Ishikawa (cell line): ENCODE results near the gene GALNT9.

Source experiments
- CEBPB ChIP-seq: IDR thresholded peaks from 2 replicates; pipeline ENCODE4 v1.6.1; 2012
- EGR1 ChIP-seq: IDR thresholded peaks from 2 replicates; pipeline ENCODE4 v1.6.1; 2012
- EP300 ChIP-seq: IDR thresholded peaks from 2 replicates; pipeline ENCODE4 v1.6.1; 2012; ENCODE audit warnings: borderline replicate concordance
- MAX ChIP-seq: IDR thresholded peaks from 2 replicates; pipeline ENCODE4 v1.6.1; 2012
- NFIC ChIP-seq: IDR thresholded peaks from 2 replicates; pipeline ENCODE4 v1.6.1; 2012
- RAD21 ChIP-seq: IDR thresholded peaks from 2 replicates; pipeline ENCODE4 v1.6.1; 2012; ENCODE audit warnings: low read depth
- REST ChIP-seq: IDR thresholded peaks from 2 replicates; pipeline ENCODE4 v1.6.1; 2012; ENCODE audit warnings: low read depth, mild to moderate bottlenecking
- TAF1 ChIP-seq: IDR thresholded peaks from 2 replicates; pipeline ENCODE4 v1.6.1; 2012; ENCODE audit warnings: low read depth, mild to moderate bottlenecking
- YY1 ChIP-seq: IDR thresholded peaks from 2 replicates; pipeline ENCODE4 v1.6.1; 2012; ENCODE audit warnings: low read depth
- ZBTB7A ChIP-seq: IDR thresholded peaks from 2 replicates; pipeline ENCODE4 v1.6.1; 2012; ENCODE audit warnings: low read depth
- TF ChIP-seq, protein P1 (sequence below): IDR thresholded peaks from 2 replicates; pipeline ENCODE4 v1.6.1; 2012

DNA sequence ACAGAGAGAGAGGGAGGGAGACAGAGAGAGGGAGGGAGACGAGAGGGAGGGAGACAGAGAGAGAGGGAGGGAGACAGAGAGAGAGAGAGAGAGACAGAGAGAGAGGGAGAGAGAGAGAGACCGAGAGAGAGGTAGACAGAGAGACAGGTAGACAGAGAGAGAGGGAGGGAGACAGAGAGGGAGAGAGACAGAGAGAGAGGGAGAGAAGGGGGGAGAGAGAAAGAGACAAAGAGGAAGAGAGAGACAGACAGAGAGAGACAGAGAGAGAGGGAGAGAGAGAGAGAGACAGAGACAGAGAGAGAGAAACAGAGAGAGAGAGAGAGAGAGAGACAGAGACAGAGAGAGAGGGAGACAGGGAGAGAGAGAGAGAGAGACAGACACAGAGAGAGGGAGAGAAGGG is 47.8 kb upstream of the GALNT9 start:
- no peak for TF ChIP-seq TAF1
- no peak for TF ChIP-seq ZBTB7A
- TF ChIP-seq, protein P1, sequence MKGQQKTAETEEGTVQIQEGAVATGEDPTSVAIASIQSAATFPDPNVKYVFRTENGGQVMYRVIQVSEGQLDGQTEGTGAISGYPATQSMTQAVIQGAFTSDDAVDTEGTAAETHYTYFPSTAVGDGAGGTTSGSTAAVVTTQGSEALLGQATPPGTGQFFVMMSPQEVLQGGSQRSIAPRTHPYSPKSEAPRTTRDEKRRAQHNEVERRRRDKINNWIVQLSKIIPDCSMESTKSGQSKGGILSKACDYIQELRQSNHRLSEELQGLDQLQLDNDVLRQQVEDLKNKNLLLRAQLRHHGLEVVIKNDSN = no peak
- no peak for TF ChIP-seq REST
- no peak for TF ChIP-seq NFIC
- TF ChIP-seq YY1 = no peak
- no peak for TF ChIP-seq RAD21
- no peak for TF ChIP-seq EP300
- no peak for TF ChIP-seq MAX
- no peak for TF ChIP-seq CEBPB
- no peak for TF ChIP-seq EGR1
